GM18873 (cell line): Measurements from ENCODE around the gene TLCD1.

Experiments
- ATAC-seq: cut with Tn5 transposase; IDR thresholded peaks from one replicate; pipeline ENCODE4 v1.9.1; 2021; ENCODE audit warnings: mild to moderate bottlenecking, moderate library complexity, moderate number of reproducible peaks; ENCODE audit not compliant: unreplicated experiment, low FRiP score

TLCD1 gene, protein sequence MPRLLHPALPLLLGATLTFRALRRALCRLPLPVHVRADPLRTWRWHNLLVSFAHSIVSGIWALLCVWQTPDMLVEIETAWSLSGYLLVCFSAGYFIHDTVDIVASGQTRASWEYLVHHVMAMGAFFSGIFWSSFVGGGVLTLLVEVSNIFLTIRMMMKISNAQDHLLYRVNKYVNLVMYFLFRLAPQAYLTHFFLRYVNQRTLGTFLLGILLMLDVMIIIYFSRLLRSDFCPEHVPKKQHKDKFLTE

DNA sequence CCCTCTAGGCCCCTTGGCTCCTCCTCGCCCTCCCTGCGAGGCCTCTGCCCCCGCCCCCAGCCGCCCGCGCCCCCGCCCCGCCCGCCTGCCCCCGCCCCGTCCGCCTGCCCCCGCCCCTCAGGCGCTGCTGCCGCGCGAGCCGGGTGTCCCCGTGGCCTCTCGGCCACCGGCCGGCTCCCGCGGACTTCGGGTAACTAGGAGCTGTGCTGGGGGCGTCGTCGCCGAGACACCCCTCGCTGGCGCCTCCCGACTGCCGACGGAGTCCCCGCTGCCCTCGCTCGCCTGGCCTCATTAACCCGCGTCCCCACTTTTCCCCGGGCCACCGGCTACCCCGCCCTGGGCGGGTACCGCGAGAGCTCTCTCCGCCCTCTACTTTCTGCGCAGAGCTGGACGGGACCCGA, at the start of gene TLCD1:
TSS of gene TLCD1 (minus strand) at position 8 of the 401 bp plus-strand sequence. CDS start 136 bp downstream, outside the sequence.
- ATAC-seq: no peak

- no peak for ATAC-seq
Observed at GRCh38 chr17:28774206-28774605, 48.2 kb upstream of the TLCD1 start.

DNA sequence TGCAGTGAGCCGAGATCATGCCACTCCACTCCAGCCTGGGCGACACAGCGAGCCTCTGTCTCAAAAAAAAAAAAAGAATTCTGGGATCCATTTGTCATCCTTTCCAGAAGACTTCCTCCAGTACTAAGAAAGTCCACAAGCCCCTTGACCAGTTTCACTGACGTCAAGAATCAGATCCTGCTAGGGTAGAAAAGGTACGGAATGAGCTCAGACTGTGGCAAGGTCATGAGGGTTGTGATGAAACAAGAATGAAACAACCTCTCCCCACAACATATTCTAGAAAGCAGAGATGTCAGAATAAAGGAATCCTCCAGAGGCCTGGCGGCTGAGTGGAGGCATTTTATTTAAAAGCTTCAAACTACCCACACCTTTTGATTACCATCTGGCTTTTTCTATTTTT, 47.7 kb upstream of the TLCD1 start:
- no peak for ATAC-seq

DNA sequence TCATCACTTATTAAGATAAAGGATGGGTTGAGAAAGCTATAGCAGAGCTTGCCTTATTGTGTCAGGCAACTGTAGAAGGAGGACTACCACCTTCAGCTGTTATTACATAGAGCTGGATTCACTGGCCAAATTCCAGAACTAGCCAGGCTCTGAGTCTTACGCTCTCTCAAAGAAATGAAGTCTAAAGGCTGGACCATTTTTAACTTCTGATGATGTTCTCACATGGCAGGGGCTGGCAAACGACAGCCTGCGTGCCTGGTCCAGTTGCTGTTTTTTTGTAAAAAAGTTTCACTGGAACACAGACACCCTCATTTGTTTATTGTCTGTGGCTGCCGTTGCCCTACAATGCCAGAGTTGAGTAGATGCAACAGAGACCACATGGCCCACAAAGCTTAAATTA, 39.0 kb upstream of the TLCD1 start:
- no peak for ATAC-seq

DNA sequence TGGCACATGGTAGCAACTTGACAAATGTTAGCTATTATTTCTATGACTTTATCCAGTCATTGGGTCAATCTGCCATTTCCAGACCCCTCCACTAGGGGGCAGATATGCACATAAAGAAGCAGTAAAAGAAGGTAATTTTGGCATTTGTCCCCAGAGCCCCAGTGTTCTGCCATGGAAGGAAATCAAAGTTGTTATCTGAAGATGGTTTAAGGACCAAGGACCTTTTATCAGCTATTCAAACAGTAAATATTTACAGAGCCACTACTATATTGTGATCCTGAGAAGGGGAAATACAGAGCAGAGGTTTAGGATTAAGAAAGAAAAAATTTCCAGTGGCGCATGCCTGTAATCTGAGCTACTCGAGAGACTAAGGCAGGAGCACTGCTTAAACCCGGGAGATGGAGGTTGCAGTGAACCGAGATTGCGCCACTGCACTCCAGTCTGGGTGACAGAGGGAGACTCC, 37.8 kb upstream of the TLCD1 start:
- ATAC-seq: peak; percentile 29

- ATAC-seq: peak; percentile 54
Observed at GRCh38 chr17:28763137-28763799, 37.2 kb upstream of the TLCD1 start.

DNA sequence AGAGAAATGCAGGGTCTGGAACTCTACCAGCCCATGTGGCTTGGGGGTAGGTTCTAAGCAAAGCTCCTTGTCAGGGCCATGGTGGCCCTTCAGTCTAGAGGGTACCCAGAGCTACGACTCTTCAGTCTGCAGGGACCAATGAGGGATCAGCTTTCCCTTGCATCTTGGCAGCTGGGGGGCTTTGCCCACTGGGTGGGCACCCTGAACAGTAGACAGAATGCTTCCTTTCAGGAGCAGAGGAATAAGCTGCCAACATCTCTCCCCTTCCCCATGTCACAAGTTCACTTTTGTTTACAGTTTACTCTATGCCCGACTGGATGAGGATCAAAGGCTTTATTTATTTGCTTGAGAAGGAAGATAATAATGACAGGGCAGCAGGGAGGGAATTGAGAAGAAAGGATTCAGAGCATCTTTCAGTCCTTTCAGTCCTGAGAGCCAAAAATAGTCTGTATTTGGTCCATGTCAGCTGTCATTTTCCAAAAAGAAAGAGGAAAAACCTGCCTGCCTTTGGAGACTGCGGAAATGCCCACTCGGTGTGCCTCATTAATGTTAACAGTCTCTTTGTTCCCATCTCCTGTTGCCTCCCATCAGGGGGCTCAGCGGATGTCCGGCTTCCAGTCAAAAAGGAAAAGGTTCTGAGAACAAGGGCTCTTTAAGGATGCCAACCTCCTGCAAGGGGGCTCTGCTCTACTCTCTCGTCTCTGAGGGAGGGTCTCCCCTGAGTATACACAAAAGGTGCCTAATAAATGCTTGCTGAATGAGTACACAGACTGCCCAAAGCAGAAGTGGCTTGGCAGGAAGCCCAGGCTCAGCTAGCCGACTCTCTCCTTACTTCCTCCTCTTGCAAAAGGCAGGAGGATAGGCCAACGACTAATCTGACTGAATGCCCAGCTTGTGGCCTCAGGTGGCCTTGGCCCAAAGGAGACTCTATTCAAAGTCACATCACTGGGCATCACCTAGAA, 34.8 kb upstream of the TLCD1 start:
- no peak for ATAC-seq

GRCh38 chr17:28759256-28759865, 33.3 kb upstream of the TLCD1 start:
- ATAC-seq: no peak

- ATAC-seq: no peak
Observed at GRCh38 chr17:28758411-28759121, 32.5 kb upstream of the TLCD1 start.

DNA sequence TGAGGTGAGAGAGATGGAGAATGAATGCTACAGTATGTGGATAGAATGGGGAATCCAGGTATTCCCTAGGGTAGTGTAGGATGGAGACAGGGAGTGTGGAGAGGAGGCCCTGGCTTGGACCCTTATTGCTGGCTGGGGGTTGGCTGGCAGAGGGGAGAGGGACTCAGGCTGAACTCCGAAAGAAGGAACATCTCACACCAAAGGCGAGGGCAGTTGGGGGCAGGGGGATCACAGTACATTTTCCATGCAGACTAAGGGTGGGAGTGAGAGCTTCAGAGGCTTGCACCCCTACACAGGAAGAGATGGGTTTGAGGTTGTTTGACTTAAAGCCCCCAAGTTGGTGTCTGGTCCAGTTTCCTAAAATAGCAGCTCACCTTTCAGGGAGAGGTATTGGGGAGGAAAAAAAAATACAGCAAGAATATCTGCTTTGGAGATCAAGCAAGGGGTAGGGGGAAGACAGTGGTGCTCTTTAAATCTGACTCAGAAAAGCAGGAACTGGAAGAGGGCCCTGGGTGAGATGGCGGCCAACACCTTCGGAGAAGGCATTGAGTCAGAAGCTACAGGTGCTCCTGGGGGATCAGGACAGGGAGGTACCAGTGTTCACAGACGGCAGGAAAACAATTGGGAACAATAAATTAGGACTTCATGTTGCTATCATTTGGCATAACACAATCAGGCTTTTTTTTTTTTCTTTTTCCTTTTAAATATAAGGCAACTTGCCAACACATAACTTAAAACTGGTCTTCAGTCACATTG, 30.2 kb upstream of the TLCD1 start:
- no peak for ATAC-seq

- ATAC-seq: no peak
Observed at GRCh38 chr17:28755486-28755885, 29.5 kb upstream of the TLCD1 start.

DNA sequence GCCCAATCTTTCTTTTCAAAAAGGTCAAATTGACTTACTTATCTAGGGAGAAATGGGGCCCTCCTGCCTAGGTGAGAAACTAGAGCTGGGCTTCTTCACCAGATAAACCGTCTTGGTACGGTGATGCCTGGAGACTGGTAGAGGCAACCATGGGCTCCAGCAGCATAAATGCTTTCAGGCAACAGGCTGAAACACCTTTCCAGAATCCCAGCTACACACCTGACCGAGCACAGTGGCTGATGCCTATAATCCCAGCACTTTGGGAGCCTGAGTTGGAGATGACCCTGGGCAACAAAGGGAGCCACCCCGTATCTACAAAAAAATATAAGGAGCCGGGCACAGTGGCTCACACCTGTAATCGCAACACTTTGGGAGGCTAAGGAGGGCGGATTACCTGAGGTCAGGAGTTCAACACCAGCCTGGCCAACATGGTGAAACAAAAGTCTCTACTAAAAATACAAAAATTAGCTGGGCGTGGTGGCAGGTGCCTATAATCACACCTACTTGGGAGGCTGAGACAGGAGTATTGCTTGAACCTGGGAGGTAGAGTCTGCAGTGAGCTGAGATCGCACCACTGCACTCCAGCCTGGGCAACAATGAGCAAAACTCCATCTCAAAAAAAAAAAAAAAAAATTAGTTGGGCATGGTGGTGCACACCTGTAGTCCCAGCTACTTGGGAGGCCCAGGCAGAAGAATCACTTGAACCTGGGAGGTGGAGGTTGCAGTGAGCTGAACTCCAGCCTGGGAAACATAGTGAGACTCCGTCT, 25.8 kb upstream of the TLCD1 start:
- no peak for ATAC-seq

- ATAC-seq: no peak
Observed at GRCh38 chr17:28750178-28751047, 24.4 kb upstream of the TLCD1 start.

- no peak for ATAC-seq
Observed at GRCh38 chr17:28749516-28750177, 23.6 kb upstream of the TLCD1 start.

- no peak for ATAC-seq
Observed at GRCh38 chr17:28748852-28749515, 23.0 kb upstream of the TLCD1 start.
